Measurements from ENCODE around the gene INSIG1. TPM values are rescaled to one million over a fixed set of nuclear protein-coding genes. Genes with fewer than 3 reads are reported as not detected.
A peak's percentile ranks its signal among the peaks of the same experiment; 100 is the strongest.

Gene INSIG1
- total and polyA plus RNA-seq, 2 experiments from 2014 or later = 30.7 to 40.3 TPM

- no peak overlapping the region for H3K9ac ChIP-seq
- H3K9me2 ChIP-seq (ENCODE audit: insufficient read depth) = no peaks in the 10 kb centered on the region
- 0 out of 2 replicates have a peak, but pooled peaks cover 5% of the 10 kb centered on the region for H3K27me3 ChIP-seq (replicated peaks; ENCODE audit: insufficient read depth)
- TF ChIP-seq EZH2 (IDR thresholded peaks at IDR 0.05; ENCODE audit: insufficient read depth, poor library complexity, severe bottlenecking) (no peak), EZH2phosphoT487 (IDR thresholded peaks at IDR 0.05; ENCODE audit: insufficient read depth, low read depth) (no peak)
- no peak overlapping the region for H3K4me3 ChIP-seq
- no peaks in the 10 kb centered on the region for H3K4me1 ChIP-seq (ENCODE audit: insufficient read depth)
- no peak overlapping the region for H3K27ac ChIP-seq
- H3K36me3 ChIP-seq (ENCODE audit: low read depth) = no peaks in the 10 kb centered on the region
- DNase-seq = no peak
- H2AFZ ChIP-seq = no peak overlapping the region
- no peak overlapping the region for H3K4me2 ChIP-seq (ENCODE audit: unreplicated experiment)
- no peaks in the 10 kb centered on the region for H4K20me1 ChIP-seq (ENCODE audit: insufficient read depth)
- H3K79me2 ChIP-seq (ENCODE audit: insufficient read depth) = no peaks in the 10 kb centered on the region
- in situ Hi-C loops (cut with MboI) = loop anchor here (5.0 to 10.0 kb wide), 2 partner anchors 156 to 438 kb away; no protein-coding TSS in a partner anchor
- no peaks in the 10 kb centered on the region for H3K9me3 ChIP-seq (ENCODE audit: low read depth)
- WGBS, 2 experiments (ENCODE audit: low coverage in 1 of 2, low lambda C conversion rate in 2 of 2, missing lambda C conversion rate in 2 of 2) = 74 to 80% methylated on average over 7 of the region's 7 CpGs
- H3F3A ChIP-seq (ENCODE audit: insufficient read depth) = no peaks in the 10 kb centered on the region
These were observed 45.5 kb downstream of the INSIG1 start for GRCh38 chr7:155343150-155343549.

- Histone ChIP-seq H2AFZ (no peak overlapping the region), H3K27me3 (replicated peaks; ENCODE audit: insufficient read depth) (0 out of 2 replicates have a peak, but pooled peaks cover 5% of the 10 kb centered on the region), H3K27ac (no peak overlapping the region), H3K79me2 (ENCODE audit: insufficient read depth) (no peaks in the 10 kb centered on the region), H3K4me3 (no peak overlapping the region), H4K20me1 (ENCODE audit: insufficient read depth) (no peaks in the 10 kb centered on the region), H3K9me2 (ENCODE audit: insufficient read depth) (no peaks in the 10 kb centered on the region), H3K9me3 (ENCODE audit: low read depth) (no peaks in the 10 kb centered on the region), H3K4me1 (ENCODE audit: insufficient read depth) (no peaks in the 10 kb centered on the region), H3K4me2 (ENCODE audit: unreplicated experiment) (no peak overlapping the region), H3K9ac (no peak overlapping the region), H3F3A (ENCODE audit: insufficient read depth) (no peaks in the 10 kb centered on the region), H3K36me3 (ENCODE audit: low read depth) (no peaks in the 10 kb centered on the region)
- DNase-seq = no peak
- in situ Hi-C loops (cut with MboI) = loop anchor here (5.0 to 10.0 kb wide), 2 partner anchors 156 to 439 kb away; no protein-coding TSS in a partner anchor
- TF ChIP-seq EZH2 (IDR thresholded peaks at IDR 0.05; ENCODE audit: insufficient read depth, poor library complexity, severe bottlenecking) (no peak), EZH2phosphoT487 (IDR thresholded peaks at IDR 0.05; ENCODE audit: insufficient read depth, low read depth) (no peak)
- WGBS, 2 experiments (ENCODE audit: low coverage in 1 of 2, low lambda C conversion rate in 2 of 2, missing lambda C conversion rate in 2 of 2) = 71 to 75% methylated on average over 10 to 11 of the region's 11 CpGs
These were observed 46.0 kb downstream of the INSIG1 start for GRCh38 chr7:155343661-155344121.

- Histone ChIP-seq H3K9me2 (ENCODE audit: insufficient read depth) (no peaks in the 10 kb centered on the region), H3F3A (ENCODE audit: insufficient read depth) (no peaks in the 10 kb centered on the region), H4K20me1 (ENCODE audit: insufficient read depth) (no peaks in the 10 kb centered on the region), H3K79me2 (ENCODE audit: insufficient read depth) (no peaks in the 10 kb centered on the region), H3K4me2 (ENCODE audit: unreplicated experiment) (no peak overlapping the region), H3K4me3 (peak overlapping the region; percentile 65; the same call in 1 of the 2 replicates), H3K4me1 (ENCODE audit: insufficient read depth) (no peaks in the 10 kb centered on the region), H3K9me3 (ENCODE audit: low read depth) (no peaks in the 10 kb centered on the region), H3K36me3 (ENCODE audit: low read depth) (no peaks in the 10 kb centered on the region), H3K27me3 (replicated peaks; ENCODE audit: insufficient read depth) (0 out of 2 replicates have a peak, but pooled peaks cover 10% of the 10 kb centered on the region), H2AFZ (no peak overlapping the region), H3K9ac (no peak overlapping the region), H3K27ac (no peak overlapping the region)
- DNase-seq = no peak
- 54 to 55% methylated on average over 12 to 13 of the region's 16 CpGs for WGBS, 2 experiments (ENCODE audit: low coverage in 1 of 2, low lambda C conversion rate in 2 of 2, missing lambda C conversion rate in 2 of 2)
- in situ Hi-C loops (cut with MboI) = loop anchor here (5.0 to 10.0 kb wide), 2 partner anchors 157 to 439 kb away; no protein-coding TSS in a partner anchor
- TF ChIP-seq EZH2 (IDR thresholded peaks at IDR 0.05; ENCODE audit: insufficient read depth, poor library complexity, severe bottlenecking) (no peak), EZH2phosphoT487 (IDR thresholded peaks at IDR 0.05; ENCODE audit: insufficient read depth, low read depth) (no peak)
These were observed 46.6 kb downstream of the INSIG1 start for GRCh38 chr7:155344270-155344617.

GRCh38 chr7:155344618-155345433 lies 47.1 kb downstream of the INSIG1 start:
- 0 out of 2 replicates have a peak overlapping the region, but pooled peaks have one; percentile 44 for H3K9ac ChIP-seq
- H3K36me3 ChIP-seq (ENCODE audit: low read depth) = no peaks in the 10 kb centered on the region
- H3K4me3 ChIP-seq = peak overlapping the region; percentile 65
- no peaks in the 10 kb centered on the region for H3K9me3 ChIP-seq (ENCODE audit: low read depth)
- H3K79me2 ChIP-seq (ENCODE audit: insufficient read depth) = no peaks in the 10 kb centered on the region
- peak overlapping the region; percentile 79 for H3K4me2 ChIP-seq (ENCODE audit: unreplicated experiment)
- no peaks in the 10 kb centered on the region for H3F3A ChIP-seq (ENCODE audit: insufficient read depth)
- TF ChIP-seq EZH2 (IDR thresholded peaks at IDR 0.05; ENCODE audit: insufficient read depth, poor library complexity, severe bottlenecking) = no peak
- no peak for TF ChIP-seq EZH2phosphoT487 (IDR thresholded peaks at IDR 0.05; ENCODE audit: insufficient read depth, low read depth)
- no peaks in the 10 kb centered on the region for H3K9me2 ChIP-seq (ENCODE audit: insufficient read depth)
- no peak overlapping the region for H3K27ac ChIP-seq
- peak overlapping the region; percentile 74 for H2AFZ ChIP-seq
- in situ Hi-C loops (cut with MboI) = loop anchor here (5.0 to 10.0 kb wide), 2 partner anchors 158 to 440 kb away; no protein-coding TSS in a partner anchor
- WGBS, 2 experiments (ENCODE audit: low coverage in 1 of 2, low lambda C conversion rate in 2 of 2, missing lambda C conversion rate in 2 of 2) = 2 to 3% methylated on average over 33 to 58 of the region's 62 CpGs
- H3K4me1 ChIP-seq (ENCODE audit: insufficient read depth) = no peaks in the 10 kb centered on the region
- H4K20me1 ChIP-seq (ENCODE audit: insufficient read depth) = no peaks in the 10 kb centered on the region
- 0 out of 2 replicates have a peak, but pooled peaks cover 8% of the 10 kb centered on the region for H3K27me3 ChIP-seq (replicated peaks; ENCODE audit: insufficient read depth)
- DNase-seq = peak; percentile 80
